Activated CD4-positive, alpha-beta T cell treated with anti-CD3 and anti-CD28 coated beads for 36 hours (primary cell): ENCODE results near the gene PLEKHH1. TPM values are rescaled to one million over a fixed set of nuclear protein-coding genes. Genes with fewer than 3 reads are reported as not detected.
A peak's percentile ranks its signal among the peaks of the same experiment; 100 is the strongest.

ENCODE experiments used
- ATAC-seq: fragments of 200-7000 bp; cut with Tn5 transposase; one replicate; pipeline ENCODE4 v1.10.0; 2021; ENCODE audit warnings: mild to moderate bottlenecking, moderate library complexity
- CTCF ChIA-PET: fragments of 350-600 bp; sonication (Branson Sonifier 250); formaldehyde crosslinking; loops from one replicate; lab custom pipeline; 2021; ENCODE audit warnings: antibody characterized with exemption; lab: Charles Lee
- POLR2A ChIA-PET: fragments of 350-600 bp; sonication (Branson Sonifier 250); formaldehyde crosslinking; loops from one replicate; lab custom pipeline; 2021; ENCODE audit warnings: antibody characterized with exemption, inconsistent platforms; lab: Charles Lee
- DNase-seq: peaks from one replicate; pipeline ENCODE4 v3.0.0-alpha.2; 2020
- H3K27ac Mint-ChIP-seq: one replicate; pipeline ENCODE4 v1.8.0; 2021; ENCODE audit warnings: mixed read lengths
- H3K27me3 Mint-ChIP-seq: one replicate; pipeline ENCODE4 v1.8.0; 2021; ENCODE audit warnings: mixed read lengths
- H3K36me3 Mint-ChIP-seq: one replicate; pipeline ENCODE4 v1.8.0; 2021; ENCODE audit warnings: low read depth, mixed read lengths
- H3K4me1 Mint-ChIP-seq: one replicate; pipeline ENCODE4 v1.8.0; 2021; ENCODE audit warnings: mixed read lengths
- H3K4me3 Mint-ChIP-seq: one replicate; pipeline ENCODE4 v1.8.0; 2021; ENCODE audit warnings: mild to moderate bottlenecking, moderate library complexity, mixed read lengths
- H3K9me3 Mint-ChIP-seq: one replicate; pipeline ENCODE4 v1.8.0; 2021; ENCODE audit warnings: low read depth, mixed read lengths
- intact Hi-C, 2 experiments: fragments of 100-400 bp; cut with DNase I in 1 of 2; cut with micrococcal nuclease in 1 of 2; formaldehyde crosslinking; loops; one replicate each; pipeline versions ENCODE4 v1.14.2 to v1.15.1; 2022 to 2024; cut with DNase I, micrococcal nuclease
- total RNA-seq, 2 experiments: library from RNA; stranded (reverse); gene quantifications; one replicate each; pipeline ENCODE4 v1.2.3, GENCODE V29; 2021

Gene PLEKHH1
- total RNA-seq: 1 to 10 TPM; 4.1 to 5.7 TPM

DNA sequence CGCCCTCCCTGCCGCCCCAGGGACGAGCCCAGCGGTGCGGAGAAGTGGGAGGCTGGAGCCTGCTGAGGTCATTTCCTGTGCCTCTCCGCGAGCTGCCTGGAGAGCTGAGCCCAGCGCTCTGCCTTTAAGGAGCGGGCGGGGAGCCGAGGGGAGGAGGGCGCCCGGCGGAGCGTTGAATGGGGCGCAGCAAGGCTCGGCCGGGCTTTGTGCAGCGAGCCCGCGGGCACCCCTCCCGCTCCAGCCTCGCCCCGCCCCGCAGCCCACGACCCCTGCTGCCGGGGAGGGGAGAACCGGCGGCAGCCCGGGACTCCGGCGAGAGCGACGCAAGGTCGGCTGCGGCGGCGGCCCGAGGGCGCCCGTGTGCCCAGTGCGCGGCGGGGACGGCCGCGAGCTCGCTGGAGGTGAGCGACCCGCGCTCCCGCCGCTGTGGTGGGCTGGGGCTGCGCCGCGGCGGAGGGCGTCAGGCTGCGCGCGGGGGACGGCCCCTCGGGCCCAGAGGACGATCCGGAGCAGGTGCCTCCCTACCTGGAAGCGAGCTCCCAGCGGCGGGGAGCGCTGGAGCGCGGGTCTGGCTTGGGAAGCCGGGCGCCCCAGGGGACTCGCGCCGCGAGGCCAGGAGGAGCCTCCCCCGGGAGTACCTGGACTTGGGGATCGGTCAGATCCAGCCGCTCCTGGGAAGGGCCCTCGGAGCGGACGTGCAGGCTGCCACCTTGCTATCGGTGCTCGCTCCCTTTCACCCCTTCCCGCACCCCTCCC lies at the start of gene PLEKHH1:
TSS of gene PLEKHH1 (plus strand) at position 293 of the 756 bp plus-strand sequence. CDS start 8,578 bp downstream, outside the sequence.
- peak; percentile 99 for ATAC-seq
- ChIA-PET POLR2A (interaction anchor here (0.6 kb wide), 1 partner anchor 24 kb away, joined by 4 read pairs; no protein-coding TSS in a partner anchor), CTCF (interaction anchor here (0.8 to 2.6 kb wide), 8 partner anchors 9 to 107 kb away, joined by 3 to 10 read pairs (median 4); no protein-coding TSS in a partner anchor)
- intact Hi-C loops: loop anchor here in 1 of 2 experiments (2.0 kb wide), 1 partner anchor 18 kb away; no protein-coding TSS in a partner anchor
- H3K27ac Mint-ChIP-seq: no peak within 1 kb of the TSS
- no peaks in the 10 kb centered on the region for H3K9me3 Mint-ChIP-seq
- DNase-seq: peak; percentile 82
- peak within 1 kb of the TSS; percentile 66 for H3K4me3 Mint-ChIP-seq
- H3K36me3 Mint-ChIP-seq: no peaks in the 10 kb centered on the region
- peaks cover 3% of the 10 kb centered on the region for H3K4me1 Mint-ChIP-seq
- peaks cover 17% of the 10 kb centered on the region for H3K27me3 Mint-ChIP-seq

DNA sequence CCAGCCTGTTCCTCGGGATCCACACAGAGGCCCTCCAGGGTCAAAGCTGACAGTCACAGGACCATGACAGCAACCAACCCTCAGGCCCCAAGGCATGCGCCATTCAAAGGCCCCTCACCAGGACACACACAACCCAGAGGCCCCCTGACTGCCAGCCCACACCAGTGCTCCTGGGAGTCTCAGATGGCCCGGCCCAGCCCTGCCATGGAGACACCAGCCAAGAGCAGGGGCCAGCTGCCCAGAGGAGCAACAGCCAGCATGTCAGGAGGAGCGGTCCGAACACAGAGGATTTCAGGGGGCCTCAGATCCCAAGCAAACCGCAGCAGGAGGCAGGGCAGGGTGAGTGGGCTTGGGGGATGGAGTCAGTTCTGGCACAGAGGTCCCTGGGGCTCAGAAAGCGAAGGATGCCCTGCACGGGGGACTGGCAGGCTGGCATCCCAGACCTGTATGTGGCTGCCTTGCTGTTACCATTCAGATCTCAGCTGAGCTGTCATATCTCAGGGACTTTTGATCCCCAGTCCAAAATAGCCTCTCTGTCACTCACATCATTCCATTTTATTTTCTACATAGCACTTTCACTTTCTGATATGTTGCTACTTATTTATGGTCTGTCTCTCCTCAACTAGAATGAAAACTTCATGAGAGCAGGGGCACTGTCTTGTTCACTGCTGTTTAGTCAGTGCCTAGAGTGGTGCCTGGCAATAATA lies 49.4 kb upstream of the PLEKHH1 start:
- H3K4me3 Mint-ChIP-seq: no peak overlapping the region
- ChIA-PET CTCF (interaction anchor here (0.6 kb wide), 1 partner anchor 87 kb away, joined by 3 read pairs; no protein-coding TSS in a partner anchor), POLR2A (no interaction called here)
- peaks cover 53% of the 10 kb centered on the region for H3K4me1 Mint-ChIP-seq
- DNase-seq (no peak), ATAC-seq (no peak)
- H3K27me3 Mint-ChIP-seq: no peaks in the 10 kb centered on the region
- no peaks in the 10 kb centered on the region for H3K9me3 Mint-ChIP-seq
- peaks cover 20% of the 10 kb centered on the region for H3K36me3 Mint-ChIP-seq
- intact Hi-C loops: no loop called here
- H3K27ac Mint-ChIP-seq: peak overlapping the region; percentile 19

DNA sequence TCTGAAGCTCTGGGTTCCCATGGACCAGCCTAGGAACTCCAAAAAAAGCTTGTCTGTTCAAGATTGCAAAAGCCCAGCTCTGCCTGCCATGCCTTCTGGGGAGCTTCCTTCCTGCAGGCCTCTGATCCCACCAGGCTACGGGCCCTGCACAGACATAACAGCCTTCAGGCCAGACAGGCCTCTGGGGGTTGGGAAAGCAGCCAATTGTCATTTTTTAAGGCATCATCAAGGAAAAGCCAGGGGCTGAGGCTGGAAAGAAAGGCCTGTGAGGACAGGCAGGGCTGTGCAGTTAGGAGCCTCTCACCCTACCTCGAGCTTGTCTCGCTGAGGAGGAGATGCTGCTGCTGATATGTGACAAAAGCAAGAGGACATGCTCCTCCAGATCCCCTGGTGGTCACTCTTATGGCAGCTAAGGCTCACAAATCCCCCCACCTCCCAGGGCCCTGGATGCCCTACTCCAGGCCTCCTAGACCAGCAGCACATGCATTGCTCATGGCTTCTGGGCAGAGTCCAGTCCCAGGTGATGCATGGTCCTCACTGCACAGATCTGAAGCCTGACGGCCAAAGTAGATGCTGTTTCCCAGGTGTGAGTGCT lies 47.5 kb upstream of the PLEKHH1 start:
- ChIA-PET CTCF (interaction anchor here (0.8 kb wide), 1 partner anchor 29 kb away, joined by 3 read pairs; no protein-coding TSS in a partner anchor), POLR2A (no interaction called here)
- ATAC-seq (no peak), DNase-seq (no peak)
- Mint-ChIP-seq H3K27ac (peak overlapping the region; percentile 28), H3K9me3 (no peaks in the 10 kb centered on the region), H3K4me3 (no peak overlapping the region), H3K36me3 (peaks cover 20% of the 10 kb centered on the region), H3K27me3 (no peaks in the 10 kb centered on the region), H3K4me1 (peaks cover 63% of the 10 kb centered on the region)
- intact Hi-C loops: no loop called here

GRCh38 chr14:67486890-67487289 lies 46.2 kb upstream of the PLEKHH1 start:
- DNase-seq (no peak), ATAC-seq (no peak)
- Mint-ChIP-seq H3K36me3 (peaks cover 20% of the 10 kb centered on the region), H3K27ac (no peak overlapping the region), H3K4me3 (no peak overlapping the region), H3K27me3 (no peaks in the 10 kb centered on the region), H3K9me3 (no peaks in the 10 kb centered on the region), H3K4me1 (peaks cover 55% of the 10 kb centered on the region)
- intact Hi-C loops: no loop called here
- POLR2A ChIA-PET: no interaction called here
- CTCF ChIA-PET: interaction anchor here (0.8 to 2.5 kb wide), 3 partner anchors 30 to 59 kb away, joined by 3 to 11 read pairs (median 4); no protein-coding TSS in a partner anchor

GRCh38 chr14:67487332-67487731 lies 45.8 kb upstream of the PLEKHH1 start:
- Mint-ChIP-seq H3K27ac (no peak overlapping the region), H3K4me3 (peak overlapping the region; percentile 78), H3K4me1 (peaks cover 55% of the 10 kb centered on the region), H3K9me3 (peaks cover under 1% of the 10 kb centered on the region), H3K36me3 (peaks cover 20% of the 10 kb centered on the region), H3K27me3 (no peaks in the 10 kb centered on the region)
- POLR2A ChIA-PET: no interaction called here
- DNase-seq (no peak), ATAC-seq (no peak)
- CTCF ChIA-PET: interaction anchor here (0.5 to 2.5 kb wide), 5 partner anchors 14 to 147 kb away, joined by 3 to 11 read pairs (median 3); no protein-coding TSS in a partner anchor
- intact Hi-C loops: no loop called here

DNA sequence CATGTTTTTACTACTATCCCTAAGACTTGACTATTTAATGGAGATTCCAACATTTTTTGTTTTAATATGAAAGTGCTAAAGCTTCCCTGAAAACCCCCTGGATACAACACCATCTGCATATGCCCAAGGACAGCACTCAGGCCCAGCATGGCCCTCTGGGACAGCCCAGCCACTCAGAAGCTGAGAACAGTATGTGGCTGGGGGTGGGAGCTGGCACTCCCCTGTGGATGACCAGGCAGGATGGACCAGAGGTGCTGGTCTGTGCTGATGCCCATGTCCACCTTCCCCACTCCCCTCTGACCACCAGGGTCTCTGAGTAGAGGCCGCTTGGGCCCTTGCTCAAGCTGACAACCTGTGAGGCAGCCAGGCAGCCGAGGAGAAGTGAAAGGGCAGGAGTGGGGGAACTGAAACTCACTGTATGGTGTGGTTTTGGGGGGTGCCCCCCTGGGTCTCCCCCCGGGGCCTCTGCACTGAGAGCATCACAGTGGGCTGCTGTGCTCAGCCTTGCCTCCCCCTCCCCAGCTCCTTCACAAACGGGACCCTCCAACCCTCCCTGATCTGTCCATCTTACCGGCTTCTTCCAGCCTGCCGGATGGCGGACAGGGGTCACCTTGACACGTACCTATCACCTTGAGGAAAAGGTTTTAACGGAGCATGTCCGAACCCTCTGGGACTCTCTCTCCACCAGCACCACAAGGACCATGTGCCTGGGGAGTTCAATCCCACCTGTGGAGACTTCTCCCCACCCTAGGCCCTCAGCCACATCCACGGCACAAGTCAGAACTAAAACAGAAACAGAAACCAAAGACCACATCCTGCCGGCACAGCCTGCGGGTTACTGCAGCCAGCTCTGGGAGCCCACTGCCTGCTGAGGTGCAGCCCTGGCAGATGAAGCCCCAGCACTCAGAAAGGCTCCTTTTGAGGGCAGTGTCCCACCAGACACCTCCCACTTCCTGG lies 44.9 kb upstream of the PLEKHH1 start, which contains the start of gene TMEM229B:
TSS of gene TMEM229B (minus strand) at position 785 of the 957 bp plus-strand sequence. CDS start 14,798 bp downstream, outside the sequence.
- H3K27me3 Mint-ChIP-seq: no peaks in the 10 kb centered on the region
- peaks cover 55% of the 10 kb centered on the region for H3K4me1 Mint-ChIP-seq
- ChIA-PET POLR2A (no interaction called here), CTCF (interaction anchor here (0.5 to 2.5 kb wide), 11 partner anchors 11 to 248 kb away, joined by 3 to 11 read pairs (median 4); no protein-coding TSS in a partner anchor)
- intact Hi-C loops: loop anchor here (1.0 to 2.0 kb wide), 3 partner anchors 26 to 247 kb away; partner anchors contain the start of gene PALS1 (in 1 of the 2)
- H3K27ac Mint-ChIP-seq: peak within 1 kb of the TSS; percentile 91
- ATAC-seq: peak; percentile 97
- peak; percentile 85 for DNase-seq
- H3K4me3 Mint-ChIP-seq: peak within 1 kb of the TSS; percentile 78
- H3K36me3 Mint-ChIP-seq: peaks cover 26% of the 10 kb centered on the region
- H3K9me3 Mint-ChIP-seq: peaks cover 9% of the 10 kb centered on the region

- Mint-ChIP-seq H3K4me3 (no peak overlapping the region), H3K9me3 (peaks cover 17% of the 10 kb centered on the region), H3K4me1 (peaks cover 45% of the 10 kb centered on the region), H3K27me3 (no peaks in the 10 kb centered on the region), H3K36me3 (peaks cover 28% of the 10 kb centered on the region), H3K27ac (no peak overlapping the region)
- CTCF ChIA-PET: no interaction called here
- intact Hi-C loops: no loop called here
- POLR2A ChIA-PET: no interaction called here
- DNase-seq (no peak), ATAC-seq (no peak)
These were observed 42.9 kb upstream of the PLEKHH1 start for GRCh38 chr14:67490196-67490595.

GRCh38 chr14:67491285-67491684 lies 41.8 kb upstream of the PLEKHH1 start:
- ATAC-seq (no peak), DNase-seq (no peak)
- no peak overlapping the region for H3K27ac Mint-ChIP-seq
- peaks cover 17% of the 10 kb centered on the region for H3K9me3 Mint-ChIP-seq
- H3K4me1 Mint-ChIP-seq: peaks cover 34% of the 10 kb centered on the region
- no peak overlapping the region for H3K4me3 Mint-ChIP-seq
- CTCF ChIA-PET: no interaction called here
- H3K36me3 Mint-ChIP-seq: peaks cover 20% of the 10 kb centered on the region
- POLR2A ChIA-PET: no interaction called here
- no peaks in the 10 kb centered on the region for H3K27me3 Mint-ChIP-seq
- intact Hi-C loops: no loop called here

- ChIA-PET POLR2A (no interaction called here), CTCF (interaction anchor here (0.8 kb wide), 1 partner anchor 11 kb away, joined by 3 read pairs; no protein-coding TSS in a partner anchor)
- ATAC-seq (no peak), DNase-seq (no peak)
- peaks cover 29% of the 10 kb centered on the region for H3K4me1 Mint-ChIP-seq
- no peaks in the 10 kb centered on the region for H3K27me3 Mint-ChIP-seq
- no peak overlapping the region for H3K27ac Mint-ChIP-seq
- intact Hi-C loops: no loop called here
- peaks cover 14% of the 10 kb centered on the region for H3K36me3 Mint-ChIP-seq
- peaks cover 17% of the 10 kb centered on the region for H3K9me3 Mint-ChIP-seq
- no peak overlapping the region for H3K4me3 Mint-ChIP-seq
These were observed 41.2 kb upstream of the PLEKHH1 start for GRCh38 chr14:67491741-67492507.

- intact Hi-C loops: no loop called here
- DNase-seq (no peak), ATAC-seq (no peak)
- ChIA-PET POLR2A (no interaction called here), CTCF (interaction anchor here (0.8 kb wide), 1 partner anchor 11 kb away, joined by 3 read pairs; no protein-coding TSS in a partner anchor)
- Mint-ChIP-seq H3K9me3 (peaks cover 17% of the 10 kb centered on the region), H3K27me3 (no peaks in the 10 kb centered on the region), H3K4me1 (peaks cover 24% of the 10 kb centered on the region), H3K4me3 (no peak overlapping the region), H3K36me3 (peaks cover 10% of the 10 kb centered on the region), H3K27ac (no peak overlapping the region)
These were observed 40.6 kb upstream of the PLEKHH1 start for GRCh38 chr14:67492538-67492937.
